ENCODE measurements around the gene ABHD1.

DNA sequence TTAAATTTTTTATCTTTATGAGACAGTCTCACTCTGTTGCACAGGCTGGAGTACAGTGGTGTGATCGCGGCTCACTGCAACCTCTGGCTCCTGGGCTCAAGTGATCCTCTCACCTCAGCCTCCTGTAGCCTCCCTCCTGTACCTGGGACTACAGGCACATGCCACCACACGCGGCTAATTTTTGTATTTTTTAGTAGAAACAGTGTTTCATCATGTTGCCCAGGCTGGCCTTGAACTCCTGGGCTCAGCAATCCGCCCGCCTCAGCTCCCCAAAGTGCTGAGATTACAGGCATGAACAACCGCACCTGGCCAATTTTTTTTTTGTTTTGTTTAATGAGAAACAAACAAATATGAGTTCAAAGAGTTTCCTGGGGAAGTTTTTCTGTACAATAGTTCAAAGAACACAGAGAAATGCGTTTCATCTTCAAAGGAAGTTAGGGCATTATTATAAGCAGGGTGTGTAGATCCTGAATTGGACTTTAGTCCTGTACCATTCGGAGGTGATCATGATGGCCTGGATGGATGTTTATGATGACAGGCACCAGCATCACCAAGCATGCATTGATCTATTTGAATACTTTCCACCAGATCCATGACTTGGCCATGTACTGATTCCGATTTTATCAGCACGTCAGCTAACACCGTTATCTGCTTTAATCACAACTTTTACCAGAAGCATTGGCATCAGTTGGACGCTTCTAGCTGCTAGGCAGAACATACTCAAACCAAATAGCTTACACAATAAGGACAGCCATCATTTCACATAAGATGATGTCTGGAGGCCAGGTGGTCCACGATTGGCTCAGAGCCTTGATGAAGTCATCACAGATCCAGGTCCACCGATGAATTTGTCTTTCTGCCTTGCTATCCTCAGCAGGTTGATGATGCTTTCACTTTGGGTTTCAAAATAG lies 54.1 kb downstream of the ABHD1 start:
- TF ChIP-seq, protein P1, sequence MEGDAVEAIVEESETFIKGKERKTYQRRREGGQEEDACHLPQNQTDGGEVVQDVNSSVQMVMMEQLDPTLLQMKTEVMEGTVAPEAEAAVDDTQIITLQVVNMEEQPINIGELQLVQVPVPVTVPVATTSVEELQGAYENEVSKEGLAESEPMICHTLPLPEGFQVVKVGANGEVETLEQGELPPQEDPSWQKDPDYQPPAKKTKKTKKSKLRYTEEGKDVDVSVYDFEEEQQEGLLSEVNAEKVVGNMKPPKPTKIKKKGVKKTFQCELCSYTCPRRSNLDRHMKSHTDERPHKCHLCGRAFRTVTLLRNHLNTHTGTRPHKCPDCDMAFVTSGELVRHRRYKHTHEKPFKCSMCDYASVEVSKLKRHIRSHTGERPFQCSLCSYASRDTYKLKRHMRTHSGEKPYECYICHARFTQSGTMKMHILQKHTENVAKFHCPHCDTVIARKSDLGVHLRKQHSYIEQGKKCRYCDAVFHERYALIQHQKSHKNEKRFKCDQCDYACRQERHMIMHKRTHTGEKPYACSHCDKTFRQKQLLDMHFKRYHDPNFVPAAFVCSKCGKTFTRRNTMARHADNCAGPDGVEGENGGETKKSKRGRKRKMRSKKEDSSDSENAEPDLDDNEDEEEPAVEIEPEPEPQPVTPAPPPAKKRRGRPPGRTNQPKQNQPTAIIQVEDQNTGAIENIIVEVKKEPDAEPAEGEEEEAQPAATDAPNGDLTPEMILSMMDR (IDR thresholded peaks at IDR 0.05; ENCODE audit: extremely low read depth in 1 of 2, insufficient read depth in 1 of 2, low read depth in 1 of 2, low read length in 2 of 2): no peak
- no peak for TF ChIP-seq EZH2 (IDR thresholded peaks at IDR 0.05; ENCODE audit: borderline replicate concordance, low read depth, low read length, severe bottlenecking)
- TF ChIP-seq POLR2AphosphoS5 (IDR thresholded peaks at IDR 0.05; ENCODE audit: insufficient read depth, low read depth, low read length): no peak

Measured in endothelial cell of umbilical vein (primary cell).